ENCODE results near the gene PDGFRB.
"Not testable (repeated sequence)": the region's sequence is repeated elsewhere in the genome, so short reads cannot be mapped to it uniquely, and the experiment has no call there.

The PDGFRB gene

GRCh38 chr5:150112201-150113046 is 43.2 kb downstream of the PDGFRB start:
- no peak for DNase-seq

- DNase-seq = no peak
Measured at GRCh38 chr5:150111122-150111521, 44.5 kb downstream of the PDGFRB start.

- no peak for DNase-seq
Measured at GRCh38 chr5:150109921-150110320, 45.7 kb downstream of the PDGFRB start.

- no peak for DNase-seq
Measured at GRCh38 chr5:150108711-150109514, 46.7 kb downstream of the PDGFRB start.

- no peak for DNase-seq
Measured at GRCh38 chr5:150107909-150108447, 47.7 kb downstream of the PDGFRB start.

GRCh38 chr5:150106674-150107426 is 48.8 kb downstream of the PDGFRB start:
- no peak for DNase-seq

GRCh38 chr5:150105928-150106615 is 49.6 kb downstream of the PDGFRB start:
- no peak for DNase-seq

- no peak for DNase-seq
Measured at GRCh38 chr5:150104550-150104870, 51.1 kb downstream of the PDGFRB start.

- no peak for DNase-seq
Measured at GRCh38 chr5:150103678-150104549, 51.7 kb downstream of the PDGFRB start.

GRCh38 chr5:150101023-150101422 is 54.6 kb downstream of the PDGFRB start:
- DNase-seq = no peak

GRCh38 chr5:150097152-150097551 is 58.5 kb downstream of the PDGFRB start:
- no peak for DNase-seq

- DNase-seq = no peak
Measured at GRCh38 chr5:150092159-150092787, 63.4 kb downstream of the PDGFRB start.

- DNase-seq = no peak
Measured at GRCh38 chr5:150085950-150086715, 69.5 kb downstream of the PDGFRB start, which contains the start of gene CSF1R. Gene CSF1R (minus strand): TSS chr5:150086554. CDS start chr5:150086427, 127 bp downstream.

GRCh38 chr5:150085191-150085912 is 70.3 kb downstream of the PDGFRB start:
- DNase-seq = no peak

- not testable (repeated sequence) for DNase-seq
Measured at GRCh38 chr5:150084754-150085153, 70.9 kb downstream of the PDGFRB start.

GRCh38 chr5:150082889-150083288 is 72.8 kb downstream of the PDGFRB start:
- DNase-seq = no peak

- no peak for DNase-seq
Measured at GRCh38 chr5:150082374-150082773, 73.3 kb downstream of the PDGFRB start.

GRCh38 chr5:150081541-150082283 is 73.9 kb downstream of the PDGFRB start:
- no peak for DNase-seq

All from stimulated activated CD4-positive, alpha-beta T cell treated with anti-CD3 and anti-CD28 coated beads, Interleukin-12 subunit alpha, Interleukin-12 subunit beta, amount 100 ng/mL, for 4 hours (primary cell).